K562 (cell line): ENCODE data around the gene EIF5. TPM values are rescaled to one million over a fixed set of nuclear protein-coding genes. Genes with fewer than 3 reads are reported as not detected.

Source experiments
- BCL6 ChIP-seq: fragments of 250-450 bp; sonication (Bioruptor Pico); IDR thresholded peaks from 2 replicates; pipeline ENCODE4 v1.4.0; 2020
- CHD1 ChIP-seq: fragments of 200-600 bp; sonication (generic); IDR thresholded peaks from one replicate; pipeline ENCODE4 v1.6.1; 2012; ENCODE audit warnings: mild to moderate bottlenecking, moderate library complexity, low read length, inconsistent platforms
- E2F3 ChIP-seq: fragments of 250-450 bp; sonication (Bioruptor Pico); IDR thresholded peaks from 2 replicates; pipeline ENCODE4 v1.4.0; 2020; ENCODE audit warnings: mild to moderate bottlenecking
- EP400 ChIP-seq: fragments of 450-650 bp; IDR thresholded peaks from 2 replicates; pipeline ENCODE4 v1.6.1; 2017; ENCODE audit warnings: antibody characterized with exemption, mild to moderate bottlenecking, moderate library complexity
- FOSL1 ChIP-seq: fragments of 200-800 bp; sonication (Bioruptor generic); conservative IDR thresholded peaks from 2 replicates; pipeline ENCODE4 v1.6.1; 2016; ENCODE audit warnings: missing genetic modification characterization, missing compliant biosample characterization
- FOXA3 ChIP-seq, 2 experiments: fragments of 450-650 bp in 1 of 2; sonication (generic) in 1 of 2; formaldehyde crosslinking; IDR thresholded peaks in 1 of 2; conservative IDR thresholded peaks in 1 of 2; 2 replicates each; pipeline versions ENCODE4 v1.4.0 to v1.8.0; 2020 to 2022; ENCODE audit warnings: mild to moderate bottlenecking in 2 of 2, missing genetic modification reagents in 1 of 2
- FOXK2 ChIP-seq, 2 experiments: fragments of 450-650 bp; IDR thresholded peaks in 1 of 2; conservative IDR thresholded peaks in 1 of 2; 2 replicates each; pipeline ENCODE4 v1.6.1; 2016; ENCODE audit warnings: low read depth in 2 of 2, mild to moderate bottlenecking in 1 of 2
- HNRNPK ChIP-seq: fragments of 200-400 bp; formaldehyde crosslinking; IDR thresholded peaks from one replicate; pipeline ENCODE4 v1.6.1; 2018; ENCODE audit warnings: mild to moderate bottlenecking, low read depth, low read length; ENCODE audit not compliant: poor library complexity, severe bottlenecking
- NFIX ChIP-seq: fragments of 250-450 bp; sonication (Bioruptor Pico); IDR thresholded peaks from 2 replicates; pipeline ENCODE4 v1.4.0; 2020; ENCODE audit warnings: low read depth, mild to moderate bottlenecking, moderate library complexity
- OTX1 ChIP-seq: fragments of 450-650 bp; formaldehyde crosslinking; IDR thresholded peaks from 2 replicates; pipeline ENCODE4 v1.4.0; 2022; ENCODE audit warnings: mild to moderate bottlenecking
- POLR3A ChIP-seq: IDR thresholded peaks from 2 replicates; pipeline ENCODE4 v1.6.1; 2011; ENCODE audit warnings: borderline replicate concordance, mild to moderate bottlenecking, moderate library complexity; ENCODE audit not compliant: insufficient read length, insufficient read depth; ENCODE audit errors: extremely low read depth
- PTBP1 ChIP-seq: fragments of 200-400 bp; formaldehyde crosslinking; IDR thresholded peaks from 2 replicates; pipeline ENCODE4 v1.6.1; 2017; ENCODE audit warnings: low read depth, low read length
- RB1 ChIP-seq: fragments of 450-650 bp; IDR thresholded peaks from 2 replicates; pipeline ENCODE4 v1.6.1; 2017; ENCODE audit warnings: low read depth, mild to moderate bottlenecking
- SP2 ChIP-seq: IDR thresholded peaks from 2 replicates; pipeline ENCODE4 v1.6.1; 2011; ENCODE audit warnings: mild to moderate bottlenecking, low read depth, low read length, moderate library complexity; ENCODE audit not compliant: poor library complexity, severe bottlenecking; ENCODE audit errors: extremely low read depth
- U2AF1 ChIP-seq: fragments of 200-400 bp; formaldehyde crosslinking; optimal IDR thresholded peaks from 2 replicates; pipeline ENCODE3; 2017; ENCODE audit warnings: mild to moderate bottlenecking, low read depth, low read length, moderate library complexity
- U2AF2 ChIP-seq: fragments of 200-400 bp; formaldehyde crosslinking; optimal IDR thresholded peaks from 2 replicates; pipeline ENCODE3; 2017; ENCODE audit warnings: low read depth, mild to moderate bottlenecking, low read length
- ZNF184 ChIP-seq: sonication (generic); formaldehyde crosslinking; IDR thresholded peaks from 2 replicates; pipeline ENCODE4 v1.5.0; 2020; ENCODE audit warnings: missing genetic modification reagents
- ZNF589 ChIP-seq: fragments of 200-800 bp; sonication (Bioruptor generic); IDR thresholded peaks from 2 replicates; pipeline ENCODE4 v1.6.1; 2016; ENCODE audit warnings: low read depth, missing genetic modification characterization, missing compliant biosample characterization
- ZNF644 ChIP-seq: fragments of 200-800 bp; sonication (Bioruptor generic); IDR thresholded peaks from 2 replicates; pipeline ENCODE4 v1.6.1; 2016; ENCODE audit warnings: low read depth, missing genetic modification characterization, missing compliant biosample characterization
- ZNF717 ChIP-seq: fragments of 250-450 bp; sonication (Bioruptor Pico); IDR thresholded peaks from 2 replicates; pipeline ENCODE4 v1.5.0; 2021
- ZNF79 ChIP-seq: fragments of 250-450 bp; sonication (Bioruptor Pico); IDR thresholded peaks from 2 replicates; pipeline ENCODE4 v1.4.0; 2020; ENCODE audit warnings: low read depth, mild to moderate bottlenecking, moderate library complexity
- polyA plus RNA-seq, 8 experiments: library from polyadenylated mRNA; depleted of rRNA in 4 of 8; stranded (reverse) in 5 of 8; unstranded in 3 of 8; fragments of >200 nt; fragmentation: Nextera tagmentation in 2 of 8; fragmentation: Illumina TruSeq in 1 of 8; extraction: Ambion mirVana in 2 of 8; extraction: Trizol in 1 of 8; gene quantifications; 2 replicates each; pipeline versions ENCODE4 v1.2.1 to v1.2.3, GENCODE V29; 2011 to 2014; ENCODE audit warnings: inconsistent platforms in 1 of 8, missing spikeins in 1 of 8
- total RNA-seq, 7 experiments: library from RNA; depleted of rRNA in 6 of 7; stranded (reverse); fragments of >200 nt in 6 of 7; fragmentation: Illumina TruSeq in 2 of 7; extraction: Trizol in 2 of 7; gene quantifications; 2 replicates each; pipeline versions ENCODE4 v1.2.1 to v1.2.3, GENCODE V29; 2011 to 2021; ENCODE audit warnings: low replicate concordance in 1 of 7
- TF ChIP-seq, protein P1 (sequence below): sonication (generic); formaldehyde crosslinking; IDR thresholded peaks from 2 replicates; pipeline ENCODE4 v1.8.1; 2023; ENCODE audit warnings: mild to moderate bottlenecking, missing genetic modification reagents
- TF ChIP-seq, protein P2 (sequence below): fragments of 450-650 bp; IDR thresholded peaks from 2 replicates; pipeline ENCODE4 v1.6.1; 2016
- TF ChIP-seq, protein P3 (sequence below): fragments of 450-650 bp; IDR thresholded peaks from 2 replicates; pipeline ENCODE4 v1.7.1; 2018; ENCODE audit warnings: mild to moderate bottlenecking, low read depth; ENCODE audit not compliant: partially characterized antibody

EIF5 gene
- total and polyA plus RNA-seq, 9 of the 15 experiments (the other 6 are each of a cell fraction or from before 2014, with no cell fraction given), result 92.7 to 442 (median 190) TPM

DNA sequence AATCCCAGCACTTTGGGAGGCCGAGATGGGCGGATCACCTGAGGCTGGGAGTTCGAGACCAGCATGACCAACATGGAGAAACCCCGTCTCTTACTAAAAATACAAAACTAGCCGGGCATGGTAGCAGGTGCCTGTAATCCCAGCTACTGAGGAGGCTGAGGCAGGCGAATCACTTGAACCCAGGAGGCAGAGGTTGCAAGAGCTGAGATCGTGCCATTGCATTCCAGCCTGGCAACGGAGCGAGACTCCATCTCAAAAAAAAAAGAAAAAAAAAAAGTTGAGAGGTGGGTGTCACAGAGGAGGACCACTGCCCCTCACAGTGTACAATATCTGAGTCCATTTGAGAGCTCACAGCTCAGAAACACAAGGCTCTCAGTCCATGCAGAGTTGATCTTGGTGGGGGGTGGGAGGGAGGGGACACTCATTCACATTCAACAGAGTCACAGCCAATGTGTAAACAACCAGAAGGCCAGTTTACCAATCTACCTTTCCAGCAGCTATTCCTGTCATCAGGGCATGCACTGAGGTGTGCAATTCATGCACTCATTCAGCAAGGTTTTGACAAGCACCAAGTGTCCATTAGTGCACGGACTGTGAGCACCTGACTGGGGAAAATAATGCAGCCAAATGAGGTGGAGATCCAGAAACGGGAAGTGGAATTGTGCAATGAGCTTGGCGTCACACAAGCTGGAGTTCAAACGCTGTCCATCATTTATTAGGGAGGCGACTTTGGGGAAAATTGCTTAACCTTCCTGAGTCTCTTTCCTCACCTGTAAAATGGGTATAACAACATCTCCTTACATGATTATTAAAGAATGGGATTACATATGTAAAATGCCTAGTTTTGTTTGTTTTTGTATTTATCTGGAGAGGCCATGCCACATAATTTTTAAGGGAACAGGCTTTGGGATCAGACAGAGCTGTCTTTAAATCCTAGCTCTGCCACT lies 4.4 kb upstream of the EIF5 start (continued):
- TF ChIP-seq ZNF644, result no peak
- no peak for TF ChIP-seq FOSL1 (tag)
- TF ChIP-seq, protein P1, sequence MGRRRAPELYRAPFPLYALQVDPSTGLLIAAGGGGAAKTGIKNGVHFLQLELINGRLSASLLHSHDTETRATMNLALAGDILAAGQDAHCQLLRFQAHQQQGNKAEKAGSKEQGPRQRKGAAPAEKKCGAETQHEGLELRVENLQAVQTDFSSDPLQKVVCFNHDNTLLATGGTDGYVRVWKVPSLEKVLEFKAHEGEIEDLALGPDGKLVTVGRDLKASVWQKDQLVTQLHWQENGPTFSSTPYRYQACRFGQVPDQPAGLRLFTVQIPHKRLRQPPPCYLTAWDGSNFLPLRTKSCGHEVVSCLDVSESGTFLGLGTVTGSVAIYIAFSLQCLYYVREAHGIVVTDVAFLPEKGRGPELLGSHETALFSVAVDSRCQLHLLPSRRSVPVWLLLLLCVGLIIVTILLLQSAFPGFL, result no peak
- TF ChIP-seq FOXA3 (CRISPR knock-in tag; conservative IDR thresholded peaks at IDR 0.05 in 1 of 2, IDR thresholded peaks at IDR 0.05 in 1 of 2), result no peak
- TF ChIP-seq EP400, result no peak
- TF ChIP-seq FOXK2 (conservative IDR thresholded peaks at IDR 0.05 in 1 of 2, IDR thresholded peaks at IDR 0.05 in 1 of 2; ENCODE audit: low read depth in 2 of 2), result 0 out of 4 replicates have a peak, but pooled peaks of 1 of the 2 experiments have one; percentile 24
- no peak for TF ChIP-seq BCL6
- TF ChIP-seq POLR3A, result no peak
- TF ChIP-seq CHD1, result no peak
- TF ChIP-seq RB1, result no peak
- TF ChIP-seq ZNF589 (CRISPR knock-in tag), result no peak
- no peak for TF ChIP-seq PTBP1
- TF ChIP-seq, protein P2, sequence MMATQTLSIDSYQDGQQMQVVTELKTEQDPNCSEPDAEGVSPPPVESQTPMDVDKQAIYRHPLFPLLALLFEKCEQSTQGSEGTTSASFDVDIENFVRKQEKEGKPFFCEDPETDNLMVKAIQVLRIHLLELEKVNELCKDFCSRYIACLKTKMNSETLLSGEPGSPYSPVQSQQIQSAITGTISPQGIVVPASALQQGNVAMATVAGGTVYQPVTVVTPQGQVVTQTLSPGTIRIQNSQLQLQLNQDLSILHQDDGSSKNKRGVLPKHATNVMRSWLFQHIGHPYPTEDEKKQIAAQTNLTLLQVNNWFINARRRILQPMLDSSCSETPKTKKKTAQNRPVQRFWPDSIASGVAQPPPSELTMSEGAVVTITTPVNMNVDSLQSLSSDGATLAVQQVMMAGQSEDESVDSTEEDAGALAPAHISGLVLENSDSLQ, result peak; percentile 95
- TF ChIP-seq ZNF79 (CRISPR knock-in tag), result no peak
- no peak for TF ChIP-seq HNRNPK
- TF ChIP-seq SP2, result no peak
- TF ChIP-seq OTX1 (CRISPR knock-in tag), result no peak
- TF ChIP-seq, protein P3, sequence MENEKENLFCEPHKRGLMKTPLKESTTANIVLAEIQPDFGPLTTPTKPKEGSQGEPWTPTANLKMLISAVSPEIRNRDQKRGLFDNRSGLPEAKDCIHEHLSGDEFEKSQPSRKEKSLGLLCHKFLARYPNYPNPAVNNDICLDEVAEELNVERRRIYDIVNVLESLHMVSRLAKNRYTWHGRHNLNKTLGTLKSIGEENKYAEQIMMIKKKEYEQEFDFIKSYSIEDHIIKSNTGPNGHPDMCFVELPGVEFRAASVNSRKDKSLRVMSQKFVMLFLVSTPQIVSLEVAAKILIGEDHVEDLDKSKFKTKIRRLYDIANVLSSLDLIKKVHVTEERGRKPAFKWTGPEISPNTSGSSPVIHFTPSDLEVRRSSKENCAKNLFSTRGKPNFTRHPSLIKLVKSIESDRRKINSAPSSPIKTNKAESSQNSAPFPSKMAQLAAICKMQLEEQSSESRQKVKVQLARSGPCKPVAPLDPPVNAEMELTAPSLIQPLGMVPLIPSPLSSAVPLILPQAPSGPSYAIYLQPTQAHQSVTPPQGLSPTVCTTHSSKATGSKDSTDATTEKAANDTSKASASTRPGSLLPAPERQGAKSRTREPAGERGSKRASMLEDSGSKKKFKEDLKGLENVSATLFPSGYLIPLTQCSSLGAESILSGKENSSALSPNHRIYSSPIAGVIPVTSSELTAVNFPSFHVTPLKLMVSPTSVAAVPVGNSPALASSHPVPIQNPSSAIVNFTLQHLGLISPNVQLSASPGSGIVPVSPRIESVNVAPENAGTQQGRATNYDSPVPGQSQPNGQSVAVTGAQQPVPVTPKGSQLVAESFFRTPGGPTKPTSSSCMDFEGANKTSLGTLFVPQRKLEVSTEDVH, result no peak
- TF ChIP-seq E2F3 (CRISPR knock-in tag), result no peak
- no peak for TF ChIP-seq ZNF184 (CRISPR knock-in tag)
- no peak for TF ChIP-seq ZNF717
- TF ChIP-seq NFIX, result no peak
- no peak for TF ChIP-seq U2AF1
- no peak for TF ChIP-seq U2AF2
